CD4-positive, alpha-beta T cell treated with Interleukin-17A for 1 hour (primary cell): ENCODE data around the gene ZNF254.
"Not testable (repeated sequence)": the region's sequence is repeated elsewhere in the genome, so short reads cannot be mapped to it uniquely, and the experiment has no call there.

ENCODE experiments used
- DNase-seq: peaks from one replicate; pipeline ENCODE4 v3.0.0-alpha.2; 2020

Gene ZNF254

GRCh38 chr19:24073807-24074206 is 13.2 kb upstream of the ZNF254 start:
- no peak for DNase-seq

GRCh38 chr19:24074720-24075454 is 12.1 kb upstream of the ZNF254 start:
- DNase-seq: no peak

GRCh38 chr19:24075530-24075929 is 11.5 kb upstream of the ZNF254 start:
- not testable (repeated sequence) for DNase-seq

GRCh38 chr19:24078680-24079079 is 8.3 kb upstream of the ZNF254 start:
- DNase-seq: no peak

- no peak for DNase-seq
Measured at GRCh38 chr19:24081056-24081455, 5.9 kb upstream of the ZNF254 start.

- no peak for DNase-seq
Measured at GRCh38 chr19:24098359-24098758, 11.4 kb downstream of the ZNF254 start.

- DNase-seq: no peak
Measured at GRCh38 chr19:24099829-24100228, 12.8 kb downstream of the ZNF254 start.

GRCh38 chr19:24100597-24100996 is 13.6 kb downstream of the ZNF254 start:
- not testable (repeated sequence) for DNase-seq

GRCh38 chr19:24101459-24102115 is 14.6 kb downstream of the ZNF254 start:
- no peak for DNase-seq

GRCh38 chr19:24127601-24128000 is 40.6 kb downstream of the ZNF254 start:
- no peak for DNase-seq

- no peak for DNase-seq
Measured at GRCh38 chr19:24140099-24140498, 53.1 kb downstream of the ZNF254 start.

- DNase-seq: no peak
Measured at GRCh38 chr19:24140591-24140990, 53.6 kb downstream of the ZNF254 start.

- no peak for DNase-seq
Measured at GRCh38 chr19:24141612-24142011, 54.6 kb downstream of the ZNF254 start.

- DNase-seq: no peak
Measured at GRCh38 chr19:24142771-24143170, 55.8 kb downstream of the ZNF254 start.

- no peak for DNase-seq
Measured at GRCh38 chr19:24159707-24160106, 72.7 kb downstream of the ZNF254 start.

GRCh38 chr19:24166055-24166454 is 79.1 kb downstream of the ZNF254 start:
- no peak for DNase-seq

- DNase-seq: no peak
Measured at GRCh38 chr19:24173882-24174281, 86.9 kb downstream of the ZNF254 start.

GRCh38 chr19:24177686-24178085 is 90.7 kb downstream of the ZNF254 start:
- no peak for DNase-seq

GRCh38 chr19:24178207-24178606 is 91.2 kb downstream of the ZNF254 start:
- no peak for DNase-seq
